GM23338 (cell line): Measurements from ENCODE around the gene ASGR1. TPM values are rescaled to one million over a fixed set of nuclear protein-coding genes. Genes with fewer than 3 reads are reported as not detected.
"Not testable (repeated sequence)": the region's sequence is repeated elsewhere in the genome, so short reads cannot be mapped to it uniquely, and the experiment has no call there.

Source experiments
- ATAC-seq: fragments of 200-7000 bp; cut with Tn5 transposase; 3 replicates; pipeline ENCODE4 v1.9.1; 2020
- DNase-seq: peaks from one replicate; pipeline ENCODE4 v3.0.0-alpha.2; 2015; ENCODE audit warnings: low spot score
- H2AFZ ChIP-seq: fragments of 200-600 bp; sonication (generic); 2 replicates; pipeline ENCODE4 v1.8.0; 2016; ENCODE audit warnings: antibody characterized with exemption, mild to moderate bottlenecking, moderate library complexity
- H3F3A ChIP-seq: fragments of 200-600 bp; sonication (generic); replicated peaks from 2 replicates; pipeline ENCODE4 v1.8.0; 2017; ENCODE audit warnings: antibody characterized with exemption, mixed run types, low read depth
- H3K27ac ChIP-seq: fragments of 200-600 bp; sonication (generic); 2 replicates; pipeline ENCODE4 v1.6.1; 2016; ENCODE audit warnings: low read depth
- H3K27me3 ChIP-seq: fragments of 200-600 bp; sonication (generic); 2 replicates; pipeline ENCODE4 v1.8.0; 2016; ENCODE audit warnings: mild to moderate bottlenecking, mixed run types, moderate library complexity; ENCODE audit not compliant: insufficient read depth
- H3K36me3 ChIP-seq: fragments of 200-600 bp; sonication (generic); 2 replicates; pipeline ENCODE4 v1.8.0; 2016; ENCODE audit warnings: mild to moderate bottlenecking; ENCODE audit not compliant: insufficient read depth
- H3K4me1 ChIP-seq: fragments of 200-600 bp; sonication (generic); 2 replicates; pipeline ENCODE4 v1.8.0; 2016; ENCODE audit warnings: mild to moderate bottlenecking, moderate library complexity; ENCODE audit not compliant: insufficient read depth
- H3K4me2 ChIP-seq: fragments of 200-600 bp; sonication (generic); 2 replicates; pipeline ENCODE4 v1.7.1; 2017; ENCODE audit warnings: mixed run types
- H3K4me3 ChIP-seq: fragments of 200-600 bp; sonication (generic); 2 replicates; pipeline ENCODE4 v1.6.1; 2016; ENCODE audit warnings: mixed run types
- H3K79me2 ChIP-seq: fragments of 200-600 bp; sonication (generic); replicated peaks from 2 replicates; pipeline ENCODE4 v1.8.0; 2017; ENCODE audit warnings: mild to moderate bottlenecking; ENCODE audit not compliant: insufficient read depth
- H3K9me2 ChIP-seq: fragments of 200-600 bp; sonication (generic); 2 replicates; pipeline ENCODE4 v1.8.0; 2017; ENCODE audit not compliant: insufficient read depth
- H4K20me1 ChIP-seq: fragments of 200-600 bp; sonication (generic); replicated peaks from 2 replicates; pipeline ENCODE4 v1.8.0; 2017; ENCODE audit warnings: mild to moderate bottlenecking; ENCODE audit not compliant: insufficient read depth
- H3K27ac Mint-ChIP-seq: 2 replicates; pipeline ENCODE4 v1.8.0; 2020; ENCODE audit warnings: inconsistent platforms, mild to moderate bottlenecking, moderate library complexity, mixed read lengths
- H3K27me3 Mint-ChIP-seq: 3 replicates; pipeline ENCODE4 v1.8.0; 2022; ENCODE audit warnings: low read depth, mild to moderate bottlenecking, moderate library complexity, mixed read lengths, inconsistent platforms; ENCODE audit not compliant: insufficient read depth, poor library complexity
- H3K36me3 Mint-ChIP-seq: 3 replicates; pipeline ENCODE4 v1.8.0; 2021; ENCODE audit warnings: low read depth, mild to moderate bottlenecking, inconsistent platforms, moderate library complexity, mixed read lengths
- H3K4me1 Mint-ChIP-seq: 3 replicates; pipeline ENCODE4 v1.8.0; 2020; ENCODE audit warnings: mild to moderate bottlenecking, inconsistent platforms, mixed read lengths
- H3K4me3 Mint-ChIP-seq: 3 replicates; pipeline ENCODE4 v1.8.0; 2021; ENCODE audit warnings: moderate library complexity, mild to moderate bottlenecking, inconsistent platforms, mixed read lengths
- H3K9me3 Mint-ChIP-seq: 3 replicates; pipeline ENCODE4 v1.8.0; 2020; ENCODE audit warnings: moderate library complexity, mild to moderate bottlenecking, inconsistent platforms, mixed read lengths
- EZH2phosphoT487 ChIP-seq: fragments of 200-600 bp; sonication (generic); IDR thresholded peaks from one replicate; pipeline ENCODE4 v1.8.1; 2018; ENCODE audit warnings: antibody characterized with exemption; ENCODE audit not compliant: unreplicated experiment
- ZNF331 ChIP-seq: fragments of 250-450 bp; sonication (Bioruptor Pico); IDR thresholded peaks from 2 replicates; pipeline ENCODE4 v1.5.0; 2020; ENCODE audit warnings: low read depth, mild to moderate bottlenecking, moderate library complexity
- polyA plus RNA-seq: library from polyadenylated mRNA; unstranded; fragments of >200 nt; fragmentation: Nextera tagmentation; extraction: Ambion mirVana; gene quantifications from 2 replicates; pipeline ENCODE4 v1.2.1, GENCODE V29; 2016
- total RNA-seq: library from RNA; depleted of rRNA; stranded (reverse); fragments of >200 nt; shearing (Covaris generic); gene quantifications from 2 replicates; pipeline ENCODE4 v1.2.3, GENCODE V29; 2014
- TF ChIP-seq, protein P1 (sequence below): IDR thresholded peaks from 2 replicates; pipeline ENCODE4 v1.6.1; 2016; ENCODE audit warnings: antibody characterized with exemption
- TF ChIP-seq, protein P2 (sequence below): fragments of 250-450 bp; sonication (Bioruptor Pico); IDR thresholded peaks from 2 replicates; pipeline ENCODE4 v1.5.0; 2020; ENCODE audit warnings: mild to moderate bottlenecking, moderate library complexity

The ASGR1 gene
- total and polyA plus RNA-seq, 2 experiments from 2014 or later, result 8.3 to 9.0 TPM

DNA sequence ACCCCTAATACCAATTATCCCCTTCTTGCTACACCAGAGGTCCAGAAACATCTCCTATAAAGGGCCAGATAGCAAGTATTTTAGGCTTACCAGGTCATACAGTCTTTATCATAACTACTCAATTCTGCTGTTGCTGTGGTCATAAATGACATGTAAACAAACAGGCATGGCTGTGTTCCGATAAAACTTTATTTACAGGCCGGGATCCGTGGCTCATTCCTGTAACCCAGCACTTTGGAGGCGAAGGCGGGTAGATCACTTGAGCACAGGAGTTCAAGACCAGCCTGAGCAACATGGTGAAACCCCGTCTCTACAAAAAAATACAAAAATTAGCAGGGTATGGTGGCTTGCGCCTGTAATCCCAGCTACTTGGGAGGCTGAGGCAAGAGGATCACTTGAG lies 12.3 kb downstream of the ASGR1 start (continued):
- TF ChIP-seq, protein P1, sequence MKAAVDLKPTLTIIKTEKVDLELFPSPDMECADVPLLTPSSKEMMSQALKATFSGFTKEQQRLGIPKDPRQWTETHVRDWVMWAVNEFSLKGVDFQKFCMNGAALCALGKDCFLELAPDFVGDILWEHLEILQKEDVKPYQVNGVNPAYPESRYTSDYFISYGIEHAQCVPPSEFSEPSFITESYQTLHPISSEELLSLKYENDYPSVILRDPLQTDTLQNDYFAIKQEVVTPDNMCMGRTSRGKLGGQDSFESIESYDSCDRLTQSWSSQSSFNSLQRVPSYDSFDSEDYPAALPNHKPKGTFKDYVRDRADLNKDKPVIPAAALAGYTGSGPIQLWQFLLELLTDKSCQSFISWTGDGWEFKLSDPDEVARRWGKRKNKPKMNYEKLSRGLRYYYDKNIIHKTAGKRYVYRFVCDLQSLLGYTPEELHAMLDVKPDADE, result no peak
- TF ChIP-seq, protein P2, sequence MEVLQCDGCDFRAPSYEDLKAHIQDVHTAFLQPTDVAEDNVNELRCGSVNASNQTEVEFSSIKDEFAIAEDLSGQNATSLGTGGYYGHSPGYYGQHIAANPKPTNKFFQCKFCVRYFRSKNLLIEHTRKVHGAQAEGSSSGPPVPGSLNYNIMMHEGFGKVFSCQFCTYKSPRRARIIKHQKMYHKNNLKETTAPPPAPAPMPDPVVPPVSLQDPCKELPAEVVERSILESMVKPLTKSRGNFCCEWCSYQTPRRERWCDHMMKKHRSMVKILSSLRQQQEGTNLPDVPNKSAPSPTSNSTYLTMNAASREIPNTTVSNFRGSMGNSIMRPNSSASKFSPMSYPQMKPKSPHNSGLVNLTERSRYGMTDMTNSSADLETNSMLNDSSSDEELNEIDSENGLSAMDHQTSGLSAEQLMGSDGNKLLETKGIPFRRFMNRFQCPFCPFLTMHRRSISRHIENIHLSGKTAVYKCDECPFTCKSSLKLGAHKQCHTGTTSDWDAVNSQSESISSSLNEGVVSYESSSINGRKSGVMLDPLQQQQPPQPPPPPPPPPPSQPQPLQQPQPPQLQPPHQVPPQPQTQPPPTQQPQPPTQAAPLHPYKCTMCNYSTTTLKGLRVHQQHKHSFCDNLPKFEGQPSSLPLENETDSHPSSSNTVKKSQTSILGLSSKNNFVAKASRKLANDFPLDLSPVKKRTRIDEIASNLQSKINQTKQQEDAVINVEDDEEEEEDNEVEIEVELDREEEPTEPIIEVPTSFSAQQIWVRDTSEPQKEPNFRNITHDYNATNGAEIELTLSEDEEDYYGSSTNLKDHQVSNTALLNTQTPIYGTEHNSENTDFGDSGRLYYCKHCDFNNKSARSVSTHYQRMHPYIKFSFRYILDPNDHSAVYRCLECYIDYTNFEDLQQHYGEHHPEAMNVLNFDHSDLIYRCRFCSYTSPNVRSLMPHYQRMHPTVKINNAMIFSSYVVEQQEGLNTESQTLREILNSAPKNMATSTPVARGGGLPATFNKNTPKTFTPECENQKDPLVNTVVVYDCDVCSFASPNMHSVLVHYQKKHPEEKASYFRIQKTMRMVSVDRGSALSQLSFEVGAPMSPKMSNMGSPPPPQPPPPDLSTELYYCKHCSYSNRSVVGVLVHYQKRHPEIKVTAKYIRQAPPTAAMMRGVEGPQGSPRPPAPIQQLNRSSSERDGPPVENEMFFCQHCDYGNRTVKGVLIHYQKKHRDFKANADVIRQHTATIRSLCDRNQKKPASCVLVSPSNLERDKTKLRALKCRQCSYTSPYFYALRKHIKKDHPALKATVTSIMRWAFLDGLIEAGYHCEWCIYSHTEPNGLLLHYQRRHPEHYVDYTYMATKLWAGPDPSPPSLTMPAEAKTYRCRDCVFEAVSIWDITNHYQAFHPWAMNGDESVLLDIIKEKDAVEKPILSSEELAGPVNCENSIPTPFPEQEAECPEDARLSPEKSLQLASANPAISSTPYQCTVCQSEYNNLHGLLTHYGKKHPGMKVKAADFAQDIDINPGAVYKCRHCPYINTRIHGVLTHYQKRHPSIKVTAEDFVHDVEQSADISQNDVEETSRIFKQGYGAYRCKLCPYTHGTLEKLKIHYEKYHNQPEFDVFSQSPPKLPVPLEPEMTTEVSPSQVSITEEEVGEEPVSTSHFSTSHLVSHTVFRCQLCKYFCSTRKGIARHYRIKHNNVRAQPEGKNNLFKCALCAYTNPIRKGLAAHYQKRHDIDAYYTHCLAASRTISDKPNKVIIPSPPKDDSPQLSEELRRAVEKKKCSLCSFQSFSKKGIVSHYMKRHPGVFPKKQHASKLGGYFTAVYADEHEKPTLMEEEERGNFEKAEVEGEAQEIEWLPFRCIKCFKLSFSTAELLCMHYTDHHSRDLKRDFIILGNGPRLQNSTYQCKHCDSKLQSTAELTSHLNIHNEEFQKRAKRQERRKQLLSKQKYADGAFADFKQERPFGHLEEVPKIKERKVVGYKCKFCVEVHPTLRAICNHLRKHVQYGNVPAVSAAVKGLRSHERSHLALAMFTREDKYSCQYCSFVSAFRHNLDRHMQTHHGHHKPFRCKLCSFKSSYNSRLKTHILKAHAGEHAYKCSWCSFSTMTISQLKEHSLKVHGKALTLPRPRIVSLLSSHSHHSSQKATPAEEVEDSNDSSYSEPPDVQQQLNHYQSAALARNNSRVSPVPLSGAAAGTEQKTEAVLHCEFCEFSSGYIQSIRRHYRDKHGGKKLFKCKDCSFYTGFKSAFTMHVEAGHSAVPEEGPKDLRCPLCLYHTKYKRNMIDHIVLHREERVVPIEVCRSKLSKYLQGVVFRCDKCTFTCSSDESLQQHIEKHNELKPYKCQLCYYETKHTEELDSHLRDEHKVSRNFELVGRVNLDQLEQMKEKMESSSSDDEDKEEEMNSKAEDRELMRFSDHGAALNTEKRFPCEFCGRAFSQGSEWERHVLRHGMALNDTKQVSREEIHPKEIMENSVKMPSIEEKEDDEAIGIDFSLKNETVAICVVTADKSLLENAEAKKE, result no peak
- TF ChIP-seq ZNF331 (CRISPR knock-in tag) (no peak), EZH2phosphoT487 (no peak)

DNA sequence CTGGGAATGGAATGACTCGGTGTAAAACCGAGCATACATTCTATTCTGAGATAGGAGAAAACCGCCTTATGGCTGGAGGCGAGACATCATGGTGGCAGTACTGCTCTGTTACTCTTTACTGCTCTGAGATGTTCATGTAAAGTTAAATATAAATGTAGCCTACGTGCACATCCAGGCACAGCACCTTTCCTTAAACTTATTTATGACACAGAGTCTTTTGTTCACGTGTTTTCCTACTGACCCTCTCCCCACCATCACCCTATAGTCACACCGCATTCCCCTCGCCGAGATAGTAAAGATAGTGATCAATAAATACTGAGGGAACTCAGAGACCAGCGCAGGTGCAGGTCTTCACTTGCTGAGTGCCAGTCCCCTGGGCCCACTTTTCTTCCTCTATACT lies 19.6 kb downstream of the ASGR1 start:
- not testable (repeated sequence) for H3F3A ChIP-seq, H3K27me3 ChIP-seq, H3K4me2 ChIP-seq, H3K4me1 ChIP-seq, H3K4me1 Mint-ChIP-seq, H3K79me2 ChIP-seq, H3K27ac ChIP-seq, H3K27ac Mint-ChIP-seq, H3K4me3 Mint-ChIP-seq, H4K20me1 ChIP-seq, H2AFZ ChIP-seq, H3K36me3 Mint-ChIP-seq, H3K9me2 ChIP-seq, ATAC-seq, H3K9me3 Mint-ChIP-seq, H3K4me3 ChIP-seq, H3K27me3 Mint-ChIP-seq, H3K36me3 ChIP-seq, DNase-seq

DNA sequence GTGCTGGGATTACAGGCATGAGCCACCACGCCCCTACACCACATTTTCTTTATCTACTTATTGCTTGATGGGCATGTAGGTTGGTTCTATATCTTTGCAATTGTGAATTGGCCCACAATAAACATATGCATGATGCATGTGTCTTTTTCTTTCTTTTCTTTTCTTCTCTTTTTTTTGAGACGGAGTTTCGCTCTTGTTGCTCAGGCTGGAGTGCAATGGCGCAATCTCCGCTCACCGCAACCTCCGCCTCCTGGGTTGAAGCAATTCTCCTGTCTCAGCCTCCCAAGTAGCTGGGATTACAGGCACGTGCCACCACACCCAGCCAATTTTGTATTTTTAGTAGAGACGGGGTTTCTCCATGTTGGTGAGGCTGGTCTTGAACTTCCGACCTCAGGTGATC lies 20.7 kb downstream of the ASGR1 start:
- not testable (repeated sequence) for H3K27ac Mint-ChIP-seq, H3K4me2 ChIP-seq, ATAC-seq

More for the DNA sequence above, 20.7 kb downstream of the ASGR1 start:
- H3K4me1 ChIP-seq, H3K79me2 ChIP-seq, H2AFZ ChIP-seq, H3K4me3 Mint-ChIP-seq, H3K9me2 ChIP-seq, H3F3A ChIP-seq, H3K27ac ChIP-seq, H3K36me3 Mint-ChIP-seq, H3K4me3 ChIP-seq, H3K27me3 Mint-ChIP-seq, H3K4me1 Mint-ChIP-seq, H3K9me3 Mint-ChIP-seq, H4K20me1 ChIP-seq, H3K27me3 ChIP-seq, H3K36me3 ChIP-seq, DNase-seq: not testable (repeated sequence)
